Ureter (tissue), 1 donor: ENCODE measurements around the gene PSME1. TPM values are rescaled to one million over a fixed set of nuclear protein-coding genes. Genes with fewer than 3 reads are reported as not detected.

Experiments used
- DNase-seq: peaks from one replicate; pipeline ENCODE4 v3.0.0-alpha.2; 2020; ENCODE audit warnings: low spot score
- total RNA-seq: library from RNA; stranded (reverse); gene quantifications from one replicate; pipeline ENCODE4 v1.2.4, GENCODE V29; 2023
- donor health status: DM: yes; HTN: yes; CAD: no.

Gene PSME1
- total RNA-seq = 227 TPM

GRCh38 chr14:24135834-24136683 lies at the start of gene PSME1:
Gene PSME1 (plus strand): TSS chr14:24136194. CDS start chr14:24136263, 69 bp downstream.
- DNase-seq = peak; percentile 95

GRCh38 chr14:24087004-24087403 lies 49.0 kb upstream of the PSME1 start:
- no peak for DNase-seq

GRCh38 chr14:24088095-24088494 lies 47.9 kb upstream of the PSME1 start:
- DNase-seq = no peak

GRCh38 chr14:24089890-24090289 lies 46.1 kb upstream of the PSME1 start:
- no peak for DNase-seq

- no peak for DNase-seq
Measured at GRCh38 chr14:24092110-24092504, 43.9 kb upstream of the PSME1 start.

- no peak for DNase-seq
Measured at GRCh38 chr14:24092505-24093206, 43.3 kb upstream of the PSME1 start.

GRCh38 chr14:24093207-24093900 lies 42.6 kb upstream of the PSME1 start:
- DNase-seq = no peak

- peak; percentile 95 for DNase-seq
Measured at GRCh38 chr14:24093901-24094840, 41.8 kb upstream of the PSME1 start, which contains the start of gene PCK2. Gene PCK2 (plus strand): TSS chr14:24094311. CDS start chr14:24094406, 95 bp downstream.

- DNase-seq = no peak
Measured at GRCh38 chr14:24094841-24095270, 41.1 kb upstream of the PSME1 start.

GRCh38 chr14:24095271-24096068 lies 40.5 kb upstream of the PSME1 start:
- peak; percentile 68 for DNase-seq

GRCh38 chr14:24096545-24097181 lies 39.3 kb upstream of the PSME1 start:
- DNase-seq = no peak

- DNase-seq = no peak
Measured at GRCh38 chr14:24098229-24098926, 37.6 kb upstream of the PSME1 start.

GRCh38 chr14:24098927-24099813 lies 36.8 kb upstream of the PSME1 start:
- DNase-seq = no peak

- no peak for DNase-seq
Measured at GRCh38 chr14:24100197-24100981, 35.6 kb upstream of the PSME1 start.

- no peak for DNase-seq
Measured at GRCh38 chr14:24100982-24101494, 35.0 kb upstream of the PSME1 start.

GRCh38 chr14:24102357-24103048 lies 33.5 kb upstream of the PSME1 start:
- DNase-seq = no peak
